ENCODE measurements around the gene CLIC5. TPM values are rescaled to one million over a fixed set of nuclear protein-coding genes. Genes with fewer than 3 reads are reported as not detected.

CLIC5 gene
- total and polyA plus RNA-seq, 11 donors = 63.0 to 381 (median 244) TPM

DNA sequence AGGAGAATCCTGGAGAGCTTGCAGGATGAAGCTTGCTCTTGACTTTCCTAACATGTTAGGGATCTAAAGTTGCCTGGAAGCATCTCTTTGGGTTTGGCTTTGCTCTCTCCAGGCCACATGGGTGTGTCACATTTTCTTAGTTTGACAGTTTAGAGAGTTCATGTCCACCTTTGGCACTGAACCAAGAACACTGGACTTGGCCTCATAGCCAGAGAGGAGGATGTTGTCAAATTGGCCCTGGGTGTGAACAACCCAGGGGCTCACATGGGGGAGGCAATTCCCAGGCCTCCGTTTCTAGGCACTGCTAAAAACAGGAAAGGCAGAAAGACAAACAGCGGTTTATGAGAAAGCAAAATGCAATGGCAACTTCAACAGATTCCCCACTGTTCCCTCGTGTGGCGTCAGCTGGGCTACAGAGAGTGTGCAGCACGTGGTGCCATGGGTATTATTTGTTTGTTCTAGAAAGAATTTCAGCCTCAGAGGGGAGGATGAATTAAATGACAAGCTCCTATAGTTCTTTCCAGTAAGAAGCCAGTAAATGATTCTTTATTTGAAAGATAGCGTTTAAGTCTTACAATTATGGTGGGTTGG is 93.9 kb downstream of the CLIC5 start:
- peak in 4 of 5 donors; percentile 39 to 48 (median 48) for DNase-seq
- H3K9me3 ChIP-seq = no peaks in the 10 kb centered on the region
- peak overlapping the region in 3 of 12 donors; percentile 7 to 43 (median 24) for H3K27ac ChIP-seq
- H3K4me1 ChIP-seq = peaks cover 0 to 59% (median 30%) of the 10 kb centered on the region in 12 donors
- peak; percentile 45 to 72 (median 54) for ATAC-seq
- intact Hi-C loops (cut with DNase I) = loop anchor here in 8 of 10 donors (5.0 to 10.0 kb wide), 7 partner anchors 491 to 1447 kb away; no protein-coding TSS in a partner anchor
- H3K27me3 ChIP-seq = no peaks in the 10 kb centered on the region
- 37 to 59% (median 49%) methylated on average over 6 of the region's 6 CpGs for WGBS, 4 donors
- no peak overlapping the region for H3K4me3 ChIP-seq
- no peak for TF ChIP-seq POLR2A (IDR thresholded peaks at IDR 0.05)
- H3K36me3 ChIP-seq = peaks cover 0 to 37% (median 0%) of the 10 kb centered on the region in 9 donors

DNA sequence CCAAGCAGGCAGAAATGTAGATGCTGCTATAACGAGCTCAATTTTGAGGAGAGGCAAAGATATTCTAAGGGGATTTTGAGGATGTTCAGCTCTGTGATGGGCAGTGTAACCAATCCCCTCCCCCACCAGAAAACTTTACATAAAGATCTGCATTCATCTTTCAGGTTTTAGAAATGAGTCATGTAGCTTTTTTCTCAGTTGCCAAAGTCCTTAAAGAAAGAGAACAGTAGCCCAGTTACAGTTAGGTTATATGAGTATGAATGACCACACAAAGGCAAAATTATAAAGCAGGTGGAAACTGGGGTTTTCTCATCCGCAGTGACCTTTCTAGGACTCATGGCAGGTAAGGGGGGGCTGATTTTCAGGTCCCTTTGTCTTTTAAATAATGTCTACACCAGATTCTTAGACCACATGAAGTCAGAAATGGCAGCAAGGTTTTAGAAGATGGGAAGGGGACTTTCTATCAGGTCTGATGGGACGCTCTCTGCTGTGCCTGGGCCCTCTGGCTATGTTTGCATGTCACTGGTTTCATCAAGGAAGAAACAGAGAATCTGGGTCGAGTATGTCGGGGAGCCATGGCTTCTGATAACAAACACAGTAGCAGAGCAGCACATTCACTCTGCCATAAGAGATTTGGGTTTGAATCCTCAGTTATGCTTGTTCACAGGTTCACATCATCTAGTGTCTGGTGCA is 94.7 kb downstream of the CLIC5 start:
- no peak for ATAC-seq

GRCh38 chr6:45917439-45917838 is 98.2 kb downstream of the CLIC5 start:
- DNase-seq = no peak
- Histone ChIP-seq H3K9me3 (no peaks in the 10 kb centered on the region), H3K27me3 (no peaks in the 10 kb centered on the region), H3K4me1 (peaks cover 0 to 43% (median 15%) of the 10 kb centered on the region in 12 donors), H3K4me3 (no peak overlapping the region), H3K27ac (peak overlapping the region in 6 of 12 donors; percentile 28 to 67 (median 44)), H3K36me3 (peaks cover 0 to 59% (median 19%) of the 10 kb centered on the region in 9 donors)
- ATAC-seq = peak; percentile 22 to 67 (median 52)
- 36 to 69% (median 62%) methylated on average over 2 of the region's 2 CpGs for WGBS, 4 donors
- intact Hi-C loops (cut with DNase I) = loop anchor here in 3 of 10 donors (5.0 to 10.0 kb wide), 3 partner anchors 1263 to 1443 kb away; no protein-coding TSS in a partner anchor
- TF ChIP-seq CTCF (IDR thresholded peaks at IDR 0.05) (no peak), POLR2A (IDR thresholded peaks at IDR 0.05) (no peak)

More for the DNA sequence above, 94.7 kb downstream of the CLIC5 start:
- Histone ChIP-seq H3K4me3 (no peak overlapping the region), H3K4me1 (peaks cover 0 to 67% (median 33%) of the 10 kb centered on the region in 12 donors), H3K9me3 (no peaks in the 10 kb centered on the region), H3K36me3 (peaks cover 0 to 45% (median 0%) of the 10 kb centered on the region in 9 donors), H3K27me3 (no peaks in the 10 kb centered on the region), H3K27ac (peak overlapping the region in 1 of 12 donors; percentile 7)
- intact Hi-C loops (cut with DNase I) = loop anchor here in 8 of 10 donors (5.0 to 10.0 kb wide), 7 partner anchors 491 to 1446 kb away; no protein-coding TSS in a partner anchor
- DNase-seq = no peak
- TF ChIP-seq CTCF (IDR thresholded peaks at IDR 0.05) (no peak), POLR2A (IDR thresholded peaks at IDR 0.05) (no peak)
- whole genome bisulfite sequencing, 4 donors = 83 to 88% (median 85%) methylated on average over 5 of the region's 5 CpGs

- no peak for TF ChIP-seq POLR2A (IDR thresholded peaks at IDR 0.05)
- no peak for TF ChIP-seq CTCF (IDR thresholded peaks at IDR 0.05)
- H3K36me3 ChIP-seq = peaks cover 0 to 66% (median 27%) of the 10 kb centered on the region in 9 donors
- ATAC-seq (peak; percentile 47 to 68 (median 60)), DNase-seq (no peak)
- H3K4me1 ChIP-seq = peaks cover 0 to 36% (median 7%) of the 10 kb centered on the region in 12 donors
- H3K27me3 ChIP-seq = no peaks in the 10 kb centered on the region
- peak overlapping the region in 9 of 12 donors; percentile 28 to 67 (median 33) for H3K27ac ChIP-seq
- intact Hi-C loops (cut with DNase I) = loop anchor here in 3 of 10 donors (5.0 to 10.0 kb wide), 3 partner anchors 1262 to 1442 kb away; no protein-coding TSS in a partner anchor
- no peaks in the 10 kb centered on the region for H3K9me3 ChIP-seq
- 58 to 69% (median 64%) methylated on average over 5 of the region's 5 CpGs for WGBS, 4 donors
- no peak overlapping the region for H3K4me3 ChIP-seq
Measured at GRCh38 chr6:45916692-45917091, 99.0 kb downstream of the CLIC5 start.
